Naive thymus-derived CD4-positive, alpha-beta T cell (primary cell): ENCODE measurements around the gene RPS3. TPM values are rescaled to one million over a fixed set of nuclear protein-coding genes. Genes with fewer than 3 reads are reported as not detected.
A peak's percentile ranks its signal among the peaks of the same experiment; 100 is the strongest.
"Not testable (repeated sequence)": the region's sequence is repeated elsewhere in the genome, so short reads cannot be mapped to it uniquely, and the experiment has no call there.

Experiments
- ATAC-seq: fragments of 150-1000 bp; cut with Tn5 transposase; 2 replicates; pipeline ENCODE4 v1.10.0; 2021; ENCODE audit warnings: mild to moderate bottlenecking, moderate library complexity
- CTCF ChIA-PET: fragments of 350-600 bp; sonication (Branson Sonifier 250); formaldehyde crosslinking; loops from one replicate; lab custom pipeline; 2021; ENCODE audit warnings: antibody characterized with exemption; lab: Charles Lee
- POLR2A ChIA-PET: fragments of 350-600 bp; sonication (Branson Sonifier 250); formaldehyde crosslinking; loops from one replicate; lab custom pipeline; 2021; ENCODE audit warnings: antibody characterized with exemption, inconsistent platforms; lab: Charles Lee
- DNase-seq, 9 donors: peaks; one replicate each; pipeline versions ENCODE4 v3.0.0 to v3.0.0-alpha.2; 2020 to 2022; ENCODE audit warnings: mixed read lengths in 1 of 9
- H3K27ac ChIP-seq: one replicate; pipeline ENCODE4 v1.7.0; 2013; ENCODE audit warnings: mild to moderate bottlenecking, low read depth, low read length, moderate library complexity
- H3K27me3 ChIP-seq, 2 donors: one replicate each; pipeline ENCODE4 v1.7.0; 2013; ENCODE audit warnings: low read length in 2 of 2, mild to moderate bottlenecking in 2 of 2, moderate library complexity in 2 of 2; ENCODE audit not compliant: control insufficient read depth in 2 of 2, insufficient read depth in 2 of 2
- H3K36me3 ChIP-seq, 3 experiments: 1 replicate in 2 of 3; 2 replicates in 1 of 3; pipeline ENCODE4 v1.7.0; 2013; ENCODE audit warnings: low read length in 3 of 3, mild to moderate bottlenecking in 3 of 3, moderate library complexity in 1 of 3; ENCODE audit not compliant: insufficient read depth in 3 of 3, control insufficient read depth in 2 of 3
- H3K4me1 ChIP-seq, 2 donors: one replicate each; pipeline ENCODE4 v1.7.0; 2013; ENCODE audit warnings: low read length in 2 of 2, mild to moderate bottlenecking in 2 of 2, moderate library complexity in 1 of 2; ENCODE audit not compliant: control insufficient read depth in 2 of 2, insufficient read depth in 2 of 2
- H3K4me3 ChIP-seq: 2 replicates; pipeline ENCODE4 v1.7.0; 2013; ENCODE audit warnings: mild to moderate bottlenecking, low read length
- H3K9me3 ChIP-seq, 3 experiments: 1 replicate in 2 of 3; 2 replicates in 1 of 3; pipeline ENCODE4 v1.7.0; 2013; ENCODE audit warnings: low read length in 3 of 3; ENCODE audit not compliant: control insufficient read depth in 2 of 3
- H3K27ac Mint-ChIP-seq, 9 donors: one replicate each; pipeline ENCODE4 v1.8.0; 2020 to 2022; ENCODE audit warnings: mixed read lengths in 9 of 9, mild to moderate bottlenecking in 8 of 9, moderate library complexity in 5 of 9, inconsistent platforms in 2 of 9
- H3K27me3 Mint-ChIP-seq, 5 donors: one replicate each; pipeline ENCODE4 v1.8.0; 2021 to 2022; ENCODE audit warnings: mixed read lengths in 5 of 5, mild to moderate bottlenecking in 1 of 5
- H3K36me3 Mint-ChIP-seq, 5 donors: one replicate each; pipeline ENCODE4 v1.8.0; 2020 to 2022; ENCODE audit warnings: mixed read lengths in 5 of 5, mild to moderate bottlenecking in 3 of 5, inconsistent platforms in 1 of 5
- H3K4me1 Mint-ChIP-seq, 7 donors: one replicate each; pipeline ENCODE4 v1.8.0; 2020 to 2022; ENCODE audit warnings: mixed read lengths in 7 of 7, mild to moderate bottlenecking in 3 of 7, inconsistent platforms in 1 of 7
- H3K4me3 Mint-ChIP-seq, 10 donors: one replicate each; pipeline ENCODE4 v1.8.0; 2020 to 2022; ENCODE audit warnings: mild to moderate bottlenecking in 10 of 10, mixed read lengths in 10 of 10, moderate library complexity in 6 of 10, inconsistent platforms in 2 of 10
- H3K9me3 Mint-ChIP-seq, 11 donors: one replicate each; pipeline ENCODE4 v1.8.0; 2020 to 2022; ENCODE audit warnings: mixed read lengths in 11 of 11, mild to moderate bottlenecking in 4 of 11, inconsistent platforms in 1 of 11, moderate library complexity in 1 of 11
- intact Hi-C, 2 donors: fragments of 100-400 bp; cut with micrococcal nuclease; formaldehyde crosslinking; loops; one replicate each; pipeline ENCODE4 v1.15.1; 2023
- polyA plus RNA-seq, 2 donors: library from polyadenylated mRNA; unstranded; fragments of 300-500 nt; fragmentation: Illumina TruSeq; gene quantifications; one replicate each; pipeline ENCODE4 v1.2.3, GENCODE V29; 2021
- total RNA-seq, 6 experiments: library from RNA in 5 of 6; stranded (reverse) in 5 of 6; gene quantifications; 1 replicate in 5 of 6; 2 replicates in 1 of 6; pipeline ENCODE4 v1.2.3 and lab custom pipeline; 2021 to 2026

RPS3 gene
- total and polyA plus RNA-seq, 7 experiments from 2014 or later = 3,135 to 7,167 (median 5,170) TPM

GRCh38 chr11:75366826-75367225, 32.5 kb upstream of the RPS3 start:
- H3K27ac Mint-ChIP-seq, CTCF ChIA-PET, H3K36me3 ChIP-seq, H3K27me3 ChIP-seq, ATAC-seq, H3K36me3 Mint-ChIP-seq, H3K4me3 ChIP-seq, H3K4me1 ChIP-seq, H3K9me3 ChIP-seq, H3K27ac ChIP-seq, H3K4me3 Mint-ChIP-seq, DNase-seq, intact Hi-C loops: not testable (repeated sequence)
- POLR2A ChIA-PET = interaction anchor here (0.7 kb wide), 1 partner anchor 24 kb away, joined by 3 read pairs; no protein-coding TSS in a partner anchor
- Mint-ChIP-seq H3K4me1 (peaks cover 6 to 28% (median 10%) of the 10 kb centered on the region in 7 donors), H3K27me3 (peaks cover 0 to 10% (median 0%) of the 10 kb centered on the region in 5 donors), H3K9me3 (peaks cover 0 to 15% (median 7%) of the 10 kb centered on the region in 11 donors)

GRCh38 chr11:75369560-75370255, 29.6 kb upstream of the RPS3 start:
- peaks cover 0 to 7% (median 0%) of the 10 kb centered on the region in 5 donors for H3K36me3 Mint-ChIP-seq
- Histone ChIP-seq H3K9me3 (peaks cover 0 to 8% (median 0%) of the 10 kb centered on the region in 3 experiments), H3K27me3 (no peaks in the 10 kb centered on the region), H3K36me3 (no peaks in the 10 kb centered on the region), H3K27ac (no peak overlapping the region), H3K4me1 (no peaks in the 10 kb centered on the region), H3K4me3 (no peak overlapping the region)
- CTCF ChIA-PET = interaction anchor here (1.0 to 1.3 kb wide), 2 partner anchors 15 to 89 kb away, joined by 3 read pairs; no protein-coding TSS in a partner anchor
- ATAC-seq (peak; percentile 63), DNase-seq (no peak)
- POLR2A ChIA-PET = no interaction called here
- peaks cover 0 to 5% (median 0%) of the 10 kb centered on the region in 5 donors for H3K27me3 Mint-ChIP-seq
- peaks cover under 1 to 36% (median 10%) of the 10 kb centered on the region in 7 donors for H3K4me1 Mint-ChIP-seq
- intact Hi-C loops = loop anchor here in 1 of 2 donors (2.0 kb wide), 1 partner anchor 17 kb away; no protein-coding TSS in a partner anchor
- H3K4me3 Mint-ChIP-seq = peak overlapping the region in 9 of 10 donors; percentile 5 to 72 (median 48)
- H3K27ac Mint-ChIP-seq = peak overlapping the region in 3 of 9 donors; percentile 50 to 84 (median 80)
- H3K9me3 Mint-ChIP-seq = peaks cover 0 to 14% (median 7%) of the 10 kb centered on the region in 11 donors

DNA sequence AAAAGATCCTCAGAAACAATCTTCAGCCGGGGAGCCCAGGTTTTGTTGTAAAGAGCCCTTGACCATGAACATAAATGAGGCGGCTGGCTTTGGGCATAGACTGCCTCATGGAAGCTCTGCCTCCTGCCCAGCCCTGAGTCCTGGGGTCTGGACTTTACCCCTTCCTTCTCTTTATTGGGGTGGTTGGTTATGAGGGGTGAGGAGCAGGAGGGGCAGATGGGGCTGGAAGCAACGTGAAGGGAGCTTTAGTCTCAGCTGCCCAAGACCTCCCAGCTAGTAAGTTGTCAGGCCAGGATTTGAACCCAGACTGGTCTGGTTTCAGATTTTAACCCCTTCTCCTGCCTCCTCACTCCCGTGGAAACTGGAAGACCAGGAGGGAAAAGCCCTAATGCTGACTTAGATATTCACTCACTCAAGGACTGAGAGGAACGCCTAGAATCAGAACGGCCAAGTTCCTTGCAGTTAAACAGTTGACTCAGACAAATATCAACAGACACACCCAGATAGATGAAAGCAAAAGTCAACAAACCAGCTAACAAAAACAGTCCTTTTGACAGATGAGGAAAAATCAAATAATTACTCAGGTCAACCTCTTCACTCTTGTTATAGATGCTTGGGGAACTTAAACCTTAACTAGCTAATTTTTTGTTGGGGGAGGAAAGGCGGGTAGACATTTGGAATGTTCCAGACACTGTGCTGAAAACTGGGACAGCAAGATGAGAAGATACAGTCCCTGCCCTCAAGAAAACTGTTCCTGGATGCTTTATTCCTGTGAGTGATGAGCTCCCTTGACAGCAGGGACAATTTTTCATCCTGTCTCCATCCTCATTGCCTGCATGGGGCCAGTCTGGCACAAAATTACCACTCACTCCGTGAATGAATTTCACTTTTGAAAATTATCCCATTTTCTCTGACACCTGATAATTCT, 27.1 kb upstream of the RPS3 start:
- H3K4me1 ChIP-seq = no peaks in the 10 kb centered on the region
- Mint-ChIP-seq H3K9me3 (peaks cover 0 to 14% (median 7%) of the 10 kb centered on the region in 11 donors), H3K27ac (peak overlapping the region in 2 of 9 donors; percentile 21 to 28), H3K27me3 (no peaks in the 10 kb centered on the region), H3K4me1 (peaks cover 0 to 36% (median 7%) of the 10 kb centered on the region in 7 donors), H3K4me3 (no peak overlapping the region), H3K36me3 (peaks cover 0 to 7% (median 0%) of the 10 kb centered on the region in 5 donors)
- CTCF ChIA-PET = interaction anchor here (0.7 to 1.1 kb wide), 4 partner anchors 11 to 93 kb away, joined by 3 to 4 read pairs (median 3); no protein-coding TSS in a partner anchor
- H3K27ac ChIP-seq = no peak overlapping the region
- ATAC-seq (no peak), DNase-seq (no peak)
- POLR2A ChIA-PET = interaction anchor here (1.0 to 1.5 kb wide), 2 partner anchors 20 to 32 kb away, joined by 3 to 6 read pairs; no protein-coding TSS in a partner anchor
- H3K36me3 ChIP-seq = no peaks in the 10 kb centered on the region
- H3K9me3 ChIP-seq = peaks cover 0 to 8% (median 0%) of the 10 kb centered on the region in 3 experiments
- H3K27me3 ChIP-seq = no peaks in the 10 kb centered on the region
- no peak overlapping the region for H3K4me3 ChIP-seq
- intact Hi-C loops = loop anchor here in 1 of 2 donors (2.0 kb wide), 1 partner anchor 19 kb away; no protein-coding TSS in a partner anchor

DNA sequence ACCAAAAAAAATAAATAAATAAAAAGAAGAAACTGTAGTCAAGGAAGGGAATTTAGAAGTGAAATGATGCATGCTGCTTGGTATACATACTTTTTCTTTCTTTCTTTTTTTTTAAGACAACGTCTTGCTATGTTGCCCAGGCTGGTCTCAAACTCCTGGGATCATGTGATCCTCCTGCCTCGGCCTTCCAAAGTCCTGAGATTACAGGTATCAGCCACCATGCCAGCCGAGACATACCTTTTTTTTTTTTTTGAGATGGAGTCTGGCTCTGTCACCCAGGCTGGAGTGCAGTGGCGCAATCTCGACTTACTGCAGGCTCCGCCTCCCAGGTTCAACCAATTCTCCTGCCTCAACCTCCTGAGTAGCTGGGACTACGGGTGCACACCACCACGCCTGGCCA, 26.1 kb upstream of the RPS3 start:
- ATAC-seq = no peak
- no peak for DNase-seq
- Mint-ChIP-seq H3K27me3 (no peaks in the 10 kb centered on the region), H3K4me3 (no peak overlapping the region), H3K4me1 (peaks cover 0 to 34% (median 7%) of the 10 kb centered on the region in 7 donors), H3K9me3 (peaks cover 0 to 12% (median 5%) of the 10 kb centered on the region in 11 donors), H3K27ac (no peak overlapping the region), H3K36me3 (peaks cover 0 to 7% (median 0%) of the 10 kb centered on the region in 5 donors)
- CTCF ChIA-PET = interaction anchor here (1.1 kb wide), 1 partner anchor 31 kb away, joined by 4 read pairs; no protein-coding TSS in a partner anchor
- intact Hi-C loops = no loop called here
- no peak overlapping the region for H3K27ac ChIP-seq
- H3K27me3 ChIP-seq = no peaks in the 10 kb centered on the region
- H3K9me3 ChIP-seq = peaks cover 0 to 8% (median 0%) of the 10 kb centered on the region in 3 experiments
- POLR2A ChIA-PET = interaction anchor here (1.5 kb wide), 1 partner anchor 21 kb away, joined by 6 read pairs; no protein-coding TSS in a partner anchor
- H3K4me1 ChIP-seq = no peaks in the 10 kb centered on the region
- H3K4me3 ChIP-seq = no peak overlapping the region
- H3K36me3 ChIP-seq = no peaks in the 10 kb centered on the region

- ChIA-PET POLR2A (no interaction called here), CTCF (interaction anchor here (1.4 kb wide), 1 partner anchor 94 kb away, joined by 3 read pairs; no protein-coding TSS in a partner anchor)
- no peaks in the 10 kb centered on the region for H3K9me3 ChIP-seq
- no peaks in the 10 kb centered on the region for H3K36me3 ChIP-seq
- H3K4me1 Mint-ChIP-seq = peaks cover 0 to 25% (median 6%) of the 10 kb centered on the region in 7 donors
- H3K27ac Mint-ChIP-seq = no peak overlapping the region
- H3K4me3 ChIP-seq = no peak overlapping the region
- no peaks in the 10 kb centered on the region for H3K27me3 ChIP-seq
- no peak overlapping the region for H3K4me3 Mint-ChIP-seq
- DNase-seq = no peak
- H3K9me3 Mint-ChIP-seq = peaks cover 0 to 4% (median 2%) of the 10 kb centered on the region in 11 donors
- intact Hi-C loops = no loop called here
- H3K4me1 ChIP-seq = no peaks in the 10 kb centered on the region
- H3K36me3 Mint-ChIP-seq = peaks cover 0 to 3% (median 0%) of the 10 kb centered on the region in 5 donors
- no peak overlapping the region for H3K27ac ChIP-seq
- no peaks in the 10 kb centered on the region for H3K27me3 Mint-ChIP-seq
- ATAC-seq = no peak
Observed at GRCh38 chr11:75374646-75375045, 24.7 kb upstream of the RPS3 start.

GRCh38 chr11:75375626-75376025, 23.7 kb upstream of the RPS3 start:
- Mint-ChIP-seq H3K4me1 (peaks cover 0 to 16% (median under 1%) of the 10 kb centered on the region in 7 donors), H3K4me3 (no peak overlapping the region), H3K27me3 (no peaks in the 10 kb centered on the region), H3K9me3 (no peaks in the 10 kb centered on the region), H3K36me3 (no peaks in the 10 kb centered on the region), H3K27ac (peak overlapping the region in 1 of 9 donors; percentile 74)
- Histone ChIP-seq H3K4me3 (no peak overlapping the region), H3K36me3 (no peaks in the 10 kb centered on the region), H3K9me3 (no peaks in the 10 kb centered on the region), H3K27ac (no peak overlapping the region), H3K27me3 (no peaks in the 10 kb centered on the region), H3K4me1 (no peaks in the 10 kb centered on the region)
- intact Hi-C loops = no loop called here
- ChIA-PET CTCF (interaction anchor here (0.9 to 1.4 kb wide), 3 partner anchors 47 to 235 kb away, joined by 3 read pairs; no protein-coding TSS in a partner anchor), POLR2A (interaction anchor here (1.3 kb wide), 1 partner anchor 32 kb away, joined by 3 read pairs; no protein-coding TSS in a partner anchor)
- DNase-seq = no peak
- ATAC-seq = no peak
